H1 (cell line): Measurements from ENCODE around the gene DENND10. TPM values are rescaled to one million over a fixed set of nuclear protein-coding genes. Genes with fewer than 3 reads are reported as not detected.

Source experiments
- KDM4A ChIP-seq: IDR thresholded peaks from one replicate; pipeline ENCODE4 v1.7.1; 2012; ENCODE audit warnings: low read depth, mild to moderate bottlenecking, moderate library complexity, low read length, inconsistent platforms; ENCODE audit not compliant: severe bottlenecking
- polyA plus RNA-seq, 7 experiments: library from polyadenylated mRNA; depleted of rRNA in 3 of 7; stranded (reverse) in 5 of 7; unstranded in 2 of 7; fragments of >200 nt in 5 of 7; fragments of 200-250 nt in 2 of 7; gene quantifications; 1 replicate in 5 of 7; 2 replicates in 1 of 7; 4 replicates in 1 of 7; pipeline versions ENCODE4 v1.2.1 to v1.2.3, GENCODE V29; 2011 to 2013; ENCODE audit warnings: missing spikeins in 2 of 7, mixed read lengths in 2 of 7
- total RNA-seq: library from RNA; stranded (reverse); fragmentation: NEBNext Ultra II Directional; extraction: Animal tissue kit (Norgen Biotek cat#: 25700); gene quantifications from 2 replicates; pipeline ENCODE4 v1.2.1, GENCODE V29; 2021

DENND10 gene
- total and polyA plus RNA-seq, 2 of the 8 experiments (the other 6 are each of a cell fraction or from before 2014, with no cell fraction given), result 49.3 to 64.4 TPM

DNA sequence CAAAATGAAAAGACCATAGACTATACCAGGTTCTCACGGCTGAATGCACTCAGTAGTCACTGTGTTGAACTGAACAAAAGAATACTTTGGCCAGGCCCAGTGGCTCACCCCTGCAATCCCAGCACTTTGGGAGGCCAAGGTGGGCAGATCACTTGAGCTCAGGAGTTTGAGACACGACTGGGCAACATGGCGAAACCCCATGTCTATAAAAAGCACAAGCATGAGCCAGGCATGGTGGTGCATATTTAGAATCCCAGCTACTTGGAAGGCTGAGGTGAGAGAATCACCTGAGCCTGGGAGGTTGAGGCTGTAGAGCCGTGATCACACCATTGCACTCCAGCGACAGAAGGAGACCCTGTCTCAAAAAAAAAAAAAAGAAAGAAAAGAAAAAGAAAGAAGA, 49.1 kb downstream of the DENND10 start (continued):
- no peak for TF ChIP-seq KDM4A
